Stimulated activated CD4-positive, alpha-beta T cell treated with anti-CD3 and anti-CD28 coated beads, Interleukin-12 subunit alpha, Interleukin-12 subunit beta, amount 100 ng/mL, for 4 hours (primary cell): ENCODE measurements around the gene MYO1C.
"Not testable (repeated sequence)": the region's sequence is repeated elsewhere in the genome, so short reads cannot be mapped to it uniquely, and the experiment has no call there.

ENCODE experiments used
- DNase-seq: peaks from one replicate; pipeline ENCODE4 v3.0.0-alpha.2; 2020

The MYO1C gene

GRCh38 chr17:1492249-1493206 is at the start of gene MYO1C:
MYO1C (minus strand) TSS chr17:1492686; CDS start chr17:1492487, 199 bp downstream.
- no peak for DNase-seq

GRCh38 chr17:1541367-1541904 is 49.0 kb upstream of the MYO1C start:
- DNase-seq = no peak

- no peak for DNase-seq
Measured at GRCh38 chr17:1539811-1540210, 47.3 kb upstream of the MYO1C start.

GRCh38 chr17:1535737-1536136 is 43.3 kb upstream of the MYO1C start:
- DNase-seq = no peak

- no peak for DNase-seq
Measured at GRCh38 chr17:1533661-1534325, 41.3 kb upstream of the MYO1C start.

GRCh38 chr17:1532836-1533602 is 40.5 kb upstream of the MYO1C start:
- peak; percentile 25 for DNase-seq

GRCh38 chr17:1529863-1530262 is 37.4 kb upstream of the MYO1C start:
- no peak for DNase-seq

GRCh38 chr17:1526876-1527275 is 34.4 kb upstream of the MYO1C start:
- DNase-seq = not testable (repeated sequence)

GRCh38 chr17:1522626-1523025 is 30.1 kb upstream of the MYO1C start:
- no peak for DNase-seq

GRCh38 chr17:1521086-1521640 is 28.7 kb upstream of the MYO1C start:
- DNase-seq = no peak

- no peak for DNase-seq
Measured at GRCh38 chr17:1519678-1520077, 27.2 kb upstream of the MYO1C start.

- no peak for DNase-seq
Measured at GRCh38 chr17:1518410-1518809, 25.9 kb upstream of the MYO1C start.

- peak; percentile 95 for DNase-seq
Measured at GRCh38 chr17:1516388-1517161, 24.1 kb upstream of the MYO1C start, which contains the start of gene INPP5K. INPP5K (minus strand) TSS chr17:1516612; CDS start chr17:1516499, 113 bp downstream.

GRCh38 chr17:1515640-1516387 is 23.3 kb upstream of the MYO1C start:
- DNase-seq = no peak

- no peak for DNase-seq
Measured at GRCh38 chr17:1512351-1512750, 19.9 kb upstream of the MYO1C start.

- DNase-seq = no peak
Measured at GRCh38 chr17:1511756-1512321, 19.4 kb upstream of the MYO1C start.

GRCh38 chr17:1511290-1511689 is 18.8 kb upstream of the MYO1C start:
- no peak for DNase-seq

- no peak for DNase-seq
Measured at GRCh38 chr17:1509290-1509881, 16.9 kb upstream of the MYO1C start.

- not testable (repeated sequence) for DNase-seq
Measured at GRCh38 chr17:1508709-1509108, 16.2 kb upstream of the MYO1C start.

GRCh38 chr17:1506649-1507267 is 14.3 kb upstream of the MYO1C start:
- no peak for DNase-seq
